Measurements from ENCODE around the gene TGFA. TPM values are rescaled to one million over a fixed set of nuclear protein-coding genes. Genes with fewer than 3 reads are reported as not detected.

The TGFA gene
- total RNA-seq, 2 donors from 2014 or later = 2.0 to 3.2 TPM

DNA sequence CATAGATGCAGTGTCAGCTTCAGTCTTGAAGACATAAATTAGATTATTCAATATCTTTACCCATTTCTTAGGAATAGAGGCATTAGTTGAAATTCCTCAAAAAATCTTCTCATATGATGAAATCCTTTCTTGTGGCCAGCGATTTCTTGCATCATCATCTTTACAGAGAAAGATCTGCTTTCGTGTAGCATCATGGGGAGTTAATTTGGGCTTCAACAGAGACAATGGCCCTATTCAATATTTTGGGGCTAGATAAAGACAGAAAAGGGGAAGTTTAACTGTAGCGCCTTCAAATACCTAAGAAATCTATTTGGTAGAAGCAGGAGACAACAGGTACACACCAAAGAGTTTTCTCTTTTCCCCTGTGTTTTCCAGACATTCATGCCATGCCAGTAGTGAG lies 73.8 kb downstream of the TGFA start:
- Histone ChIP-seq H3K4me3 (ENCODE audit: low read length) (no peak overlapping the region), H3K27ac (ENCODE audit: low read depth, low read length) (no peak overlapping the region), H3K4me1 (ENCODE audit: control insufficient read depth, insufficient read depth, low read length) (no peaks in the 10 kb centered on the region), H3K36me3 (ENCODE audit: control insufficient read depth, insufficient read depth, low read length) (no peaks in the 10 kb centered on the region), H3K9ac (ENCODE audit: extremely low read depth, low read length, poor library complexity, severe bottlenecking) (no peak overlapping the region), H3K9me3 (ENCODE audit: control insufficient read depth, low read length) (peaks cover 5% of the 10 kb centered on the region), H3K27me3 (ENCODE audit: control insufficient read depth, insufficient read depth, low read length, poor library complexity, severe bottlenecking) (no peaks in the 10 kb centered on the region)
- Mint-ChIP-seq H3K9me3 (no peaks in the 10 kb centered on the region), H3K36me3 (ENCODE audit: low read depth) (no peaks in the 10 kb centered on the region), H3K4me1 (peaks cover 11% of the 10 kb centered on the region), H3K4me3 (no peak overlapping the region), H3K27ac (no peak overlapping the region), H3K27me3 (ENCODE audit: insufficient read depth) (peaks cover 4% of the 10 kb centered on the region)
- TF ChIP-seq CTCF (conservative IDR thresholded peaks at IDR 0.05) = no peak
- 91 to 96% methylated on average over 3 of the region's 3 CpGs for WGBS, 2 experiments (ENCODE audit: insufficient coverage in 1 of 2, insufficient read length in 1 of 2)
- no peak for DNase-seq

- H3K36me3 ChIP-seq (ENCODE audit: control insufficient read depth, insufficient read depth, low read length) = no peaks in the 10 kb centered on the region
- no peaks in the 10 kb centered on the region for H3K27me3 Mint-ChIP-seq (ENCODE audit: insufficient read depth)
- no peak overlapping the region for H3K9ac ChIP-seq (ENCODE audit: extremely low read depth, low read length, poor library complexity, severe bottlenecking)
- H3K9me3 ChIP-seq (ENCODE audit: control insufficient read depth, low read length) = peaks cover 5% of the 10 kb centered on the region
- no peak overlapping the region for H3K4me3 ChIP-seq (ENCODE audit: low read length)
- H3K27ac ChIP-seq (ENCODE audit: low read depth, low read length) = no peak overlapping the region
- no peak overlapping the region for H3K4me3 Mint-ChIP-seq
- H3K4me1 Mint-ChIP-seq = peaks cover 23% of the 10 kb centered on the region
- WGBS, 2 experiments (ENCODE audit: insufficient coverage in 1 of 2, insufficient read length in 1 of 2) = 0% methylated on average over 1 of the region's 1 CpG; no CpG with 5 or more reads in 1 of the 2 experiments
- H3K4me1 ChIP-seq (ENCODE audit: control insufficient read depth, insufficient read depth, low read length) = peaks cover under 1% of the 10 kb centered on the region
- H3K27ac Mint-ChIP-seq = no peak overlapping the region
- H3K27me3 ChIP-seq (ENCODE audit: control insufficient read depth, insufficient read depth, low read length, poor library complexity, severe bottlenecking) = no peaks in the 10 kb centered on the region
- DNase-seq = peak; percentile 91
- H3K9me3 Mint-ChIP-seq = no peaks in the 10 kb centered on the region
- TF ChIP-seq CTCF (conservative IDR thresholded peaks at IDR 0.05) = no peak
- no peaks in the 10 kb centered on the region for H3K36me3 Mint-ChIP-seq (ENCODE audit: low read depth)
These were observed 76.2 kb downstream of the TGFA start for GRCh38 chr2:70477441-70477844.

- Mint-ChIP-seq H3K27me3 (ENCODE audit: insufficient read depth) (no peaks in the 10 kb centered on the region), H3K4me1 (peaks cover 29% of the 10 kb centered on the region), H3K9me3 (no peaks in the 10 kb centered on the region), H3K27ac (no peak overlapping the region), H3K36me3 (ENCODE audit: low read depth) (no peaks in the 10 kb centered on the region), H3K4me3 (no peak overlapping the region)
- TF ChIP-seq CTCF (conservative IDR thresholded peaks at IDR 0.05) = no peak
- DNase-seq = no peak
- Histone ChIP-seq H3K9ac (ENCODE audit: extremely low read depth, low read length, poor library complexity, severe bottlenecking) (no peak overlapping the region), H3K27ac (ENCODE audit: low read depth, low read length) (no peak overlapping the region), H3K36me3 (ENCODE audit: control insufficient read depth, insufficient read depth, low read length) (no peaks in the 10 kb centered on the region), H3K4me1 (ENCODE audit: control insufficient read depth, insufficient read depth, low read length) (peaks cover 6% of the 10 kb centered on the region), H3K27me3 (ENCODE audit: control insufficient read depth, insufficient read depth, low read length, poor library complexity, severe bottlenecking) (no peaks in the 10 kb centered on the region), H3K4me3 (ENCODE audit: low read length) (no peak overlapping the region), H3K9me3 (ENCODE audit: control insufficient read depth, low read length) (no peaks in the 10 kb centered on the region)
- 96% methylated on average over 3 of the region's 5 CpGs; no CpG with 5 or more reads in 1 of the 2 experiments for WGBS, 2 experiments (ENCODE audit: insufficient coverage in 1 of 2, insufficient read length in 1 of 2)
These were observed 78.4 kb downstream of the TGFA start for GRCh38 chr2:70475266-70475665.
